Vagina (tissue), 2 donors: ENCODE data around the gene GOLGA8Q.
"Not testable (repeated sequence)": the region's sequence is repeated elsewhere in the genome, so short reads cannot be mapped to it uniquely, and the experiment has no call there.

ENCODE experiments used
- CTCF ChIP-seq, 3 experiments: fragments of 450-650 bp in 2 of 3; fragments of 200-600 bp in 1 of 3; sonication (generic) in 1 of 3; IDR thresholded peaks; one replicate each; pipeline ENCODE4 v1.5.1; 2017 to 2019; ENCODE audit warnings: antibody characterized with exemption in 3 of 3, mild to moderate bottlenecking in 2 of 3, moderate library complexity in 2 of 3
- POLR2A ChIP-seq, 2 donors: fragments of 450-650 bp; IDR thresholded peaks; one replicate each; pipeline ENCODE4 v1.6.1; 2017; ENCODE audit warnings: antibody characterized with exemption in 2 of 2, mild to moderate bottlenecking in 2 of 2, moderate library complexity in 2 of 2
- POLR2AphosphoS5 ChIP-seq, 2 donors: sonication (generic); formaldehyde crosslinking; IDR thresholded peaks; one replicate each; pipeline ENCODE4 v1.9.0; 2017; ENCODE audit warnings: antibody characterized with exemption in 2 of 2, mild to moderate bottlenecking in 2 of 2, low read depth in 1 of 2; ENCODE audit not compliant: insufficient read depth in 1 of 2

- TF ChIP-seq CTCF (IDR thresholded peaks at IDR 0.05); POLR2A (IDR thresholded peaks at IDR 0.05); POLR2AphosphoS5 (IDR thresholded peaks at IDR 0.05; ENCODE audit: insufficient read depth in 1 of 2, low read depth in 1 of 2): not testable (repeated sequence)
These were observed 25.9 kb upstream of the GOLGA8Q start for GRCh38 chr15:30525912-30526311.
